ENCODE data around the gene HEY2.
"Not testable (repeated sequence)": the region's sequence is repeated elsewhere in the genome, so short reads cannot be mapped to it uniquely, and the experiment has no call there.

The HEY2 gene

DNA sequence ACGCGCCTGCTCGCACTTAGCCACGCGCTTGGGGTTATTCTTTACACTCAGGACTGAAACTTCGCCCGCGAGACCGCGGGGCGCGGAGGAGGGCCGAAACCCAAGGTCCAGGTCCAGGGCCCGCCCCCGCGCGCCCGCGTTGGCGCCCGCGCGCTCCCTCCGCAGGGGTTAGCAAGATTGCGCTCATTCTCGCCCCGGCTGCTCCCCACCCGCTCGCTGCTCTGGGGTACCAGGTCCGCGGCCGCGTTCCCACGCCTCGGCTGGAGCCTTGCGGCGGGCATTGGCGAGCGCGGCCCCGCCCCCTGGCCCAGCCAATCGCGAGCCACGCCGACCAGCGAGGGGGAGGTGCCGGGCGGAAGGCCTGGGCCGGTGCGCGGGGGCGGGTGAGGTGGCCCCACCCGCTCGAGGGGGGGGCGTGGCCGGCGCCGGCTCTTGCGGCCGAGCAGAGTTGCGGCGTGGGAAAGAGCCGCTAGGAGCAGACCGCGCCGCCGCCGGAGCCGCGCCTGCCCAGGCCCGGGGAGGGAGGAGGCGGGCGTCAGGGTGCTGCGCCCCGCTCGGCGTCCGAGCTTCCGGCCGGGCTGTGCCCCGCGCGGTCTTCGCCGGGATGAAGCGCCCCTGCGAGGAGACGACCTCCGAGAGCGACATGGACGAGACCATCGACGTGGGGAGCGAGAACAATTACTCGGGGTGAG lies at the start of gene HEY2:
TSS of gene HEY2 (plus strand) at position 460 of the 692 bp plus-strand sequence. CDS start at position 605, 145 bp downstream.
- DNase-seq (ENCODE audit: low spot score): peak; percentile 94

DNA sequence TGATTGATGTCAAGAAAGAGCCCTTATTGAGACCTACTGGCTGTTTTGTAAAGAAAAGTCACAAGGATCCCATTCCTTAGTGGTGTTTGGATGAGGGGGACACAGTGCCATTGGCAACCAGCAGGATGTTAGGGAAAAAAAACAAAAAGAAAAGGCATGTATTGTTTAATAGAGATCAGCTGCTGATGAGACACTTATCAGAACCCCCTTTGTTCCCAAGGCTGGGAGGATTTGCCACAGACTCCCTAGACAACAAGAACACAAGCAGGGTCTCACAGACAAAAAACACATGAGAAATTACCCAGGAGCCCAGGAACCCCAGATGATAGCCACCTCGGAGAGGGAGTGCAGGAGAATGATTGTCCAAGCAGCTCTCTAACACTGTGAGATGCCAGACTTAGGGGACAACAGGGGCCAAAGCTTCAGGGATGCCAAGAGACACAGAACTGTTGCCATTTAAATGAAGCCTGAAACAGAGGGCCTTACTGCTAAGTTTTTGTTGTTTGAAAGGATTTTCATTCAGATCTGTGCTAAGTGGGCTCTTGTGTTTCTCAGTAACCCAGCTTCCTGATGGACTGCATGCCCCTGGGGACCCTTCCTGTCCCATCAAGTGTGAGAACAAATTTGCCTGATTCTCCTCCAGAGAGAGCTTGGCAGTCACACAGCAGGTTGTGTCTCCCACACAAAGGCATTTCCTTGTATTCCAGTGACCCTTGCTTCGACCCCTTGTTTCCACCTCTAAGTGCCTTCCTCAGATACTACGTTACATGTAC lies 48.7 kb upstream of the HEY2 start:
- DNase-seq (ENCODE audit: low spot score): no peak

DNA sequence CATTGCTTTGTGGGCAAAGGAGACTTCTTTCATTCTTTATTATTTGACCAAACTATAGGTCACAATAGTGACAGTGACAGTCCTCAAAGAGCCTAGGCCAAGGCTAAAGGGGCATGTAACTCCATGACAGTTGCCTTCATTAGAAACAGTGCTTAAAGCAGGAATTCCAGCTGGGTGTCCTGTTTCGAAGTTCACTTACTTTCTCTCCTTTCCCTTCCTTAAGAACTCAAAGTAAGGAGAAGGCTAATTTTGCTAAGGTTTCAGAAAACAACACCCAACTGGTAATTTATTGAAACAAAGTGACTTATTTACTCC lies 48.1 kb upstream of the HEY2 start:
- no peak for DNase-seq (ENCODE audit: low spot score)

DNA sequence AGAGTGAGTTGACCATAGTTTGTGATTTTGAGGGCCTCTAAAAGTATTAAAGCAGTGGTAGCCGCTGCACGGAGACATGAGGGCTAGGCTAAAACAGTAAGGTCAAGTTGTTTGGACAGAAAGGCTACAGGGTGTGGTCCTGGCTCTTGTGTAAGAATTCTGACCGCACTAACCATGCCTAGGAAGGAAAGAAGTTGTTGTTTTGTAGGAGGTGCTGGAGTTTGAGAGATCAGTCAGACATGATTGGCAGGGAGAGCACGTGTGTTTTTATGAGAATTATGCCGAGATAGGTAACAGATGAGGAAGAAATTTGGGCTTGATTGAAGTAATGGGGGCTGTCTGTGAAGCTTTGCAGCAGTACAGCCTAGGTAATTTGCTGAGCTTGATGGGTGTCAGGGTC lies 45.5 kb upstream of the HEY2 start:
- not testable (repeated sequence) for DNase-seq (ENCODE audit: low spot score)

DNA sequence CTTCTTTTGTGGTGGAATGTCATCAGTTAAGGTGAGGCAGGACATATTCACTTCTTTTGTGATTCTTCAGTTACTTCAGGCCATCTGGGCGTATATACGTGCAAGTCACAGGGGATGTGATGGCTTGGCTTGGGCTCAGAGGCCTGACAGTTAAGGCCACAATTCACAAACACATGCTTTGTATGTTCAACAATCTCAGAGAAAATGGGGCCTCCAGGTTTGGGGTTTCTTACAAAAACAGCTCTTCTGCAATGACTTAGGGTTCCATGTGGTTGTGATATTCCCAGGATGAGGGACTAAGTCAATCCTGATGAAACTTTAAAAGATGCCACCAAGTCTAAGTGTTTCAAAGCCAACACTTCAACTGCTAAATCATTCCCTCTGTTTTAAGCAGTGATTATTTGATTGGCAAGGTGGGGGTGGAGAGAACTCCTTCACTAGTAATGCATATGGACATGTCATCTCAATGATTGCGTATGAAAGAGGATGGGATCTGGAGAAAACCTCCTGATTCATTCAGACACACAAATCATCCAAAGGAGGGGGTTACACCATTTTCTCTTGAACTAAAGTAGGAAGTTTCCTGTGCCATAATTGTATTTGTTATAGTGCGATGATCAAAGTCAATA lies 41.7 kb upstream of the HEY2 start:
- DNase-seq (ENCODE audit: low spot score): no peak

DNA sequence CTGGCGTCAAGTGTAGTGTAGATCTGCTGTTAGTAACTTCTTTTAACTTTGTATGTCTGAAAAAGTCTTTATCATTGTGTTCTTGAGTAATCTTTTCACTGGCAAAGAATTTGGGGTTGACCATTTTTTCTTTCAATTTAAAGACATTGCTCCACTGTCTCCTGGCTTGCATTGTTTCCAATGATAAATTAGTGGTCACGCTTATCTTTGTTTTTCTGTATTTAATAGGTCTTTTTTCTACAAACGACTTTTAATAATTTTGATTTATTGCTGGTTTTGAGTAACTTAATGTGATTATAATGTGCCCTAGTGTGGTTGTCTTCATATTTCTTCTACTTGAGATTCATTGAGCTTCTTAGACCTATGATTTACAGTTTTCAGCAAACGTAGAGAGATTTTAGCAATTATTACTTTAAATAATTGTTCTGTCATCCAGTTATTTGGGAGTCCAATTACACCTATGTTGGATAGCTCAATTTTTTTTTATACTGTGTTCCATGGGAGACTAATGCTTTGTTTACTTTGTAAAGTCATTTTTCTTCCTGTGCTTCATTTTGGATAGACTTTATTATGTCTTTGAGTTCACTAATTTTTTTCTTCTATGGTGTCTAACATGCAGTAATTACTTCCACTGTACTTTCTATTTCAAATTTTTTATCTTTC lies 38.3 kb upstream of the HEY2 start:
- DNase-seq (ENCODE audit: low spot score): no peak

DNA sequence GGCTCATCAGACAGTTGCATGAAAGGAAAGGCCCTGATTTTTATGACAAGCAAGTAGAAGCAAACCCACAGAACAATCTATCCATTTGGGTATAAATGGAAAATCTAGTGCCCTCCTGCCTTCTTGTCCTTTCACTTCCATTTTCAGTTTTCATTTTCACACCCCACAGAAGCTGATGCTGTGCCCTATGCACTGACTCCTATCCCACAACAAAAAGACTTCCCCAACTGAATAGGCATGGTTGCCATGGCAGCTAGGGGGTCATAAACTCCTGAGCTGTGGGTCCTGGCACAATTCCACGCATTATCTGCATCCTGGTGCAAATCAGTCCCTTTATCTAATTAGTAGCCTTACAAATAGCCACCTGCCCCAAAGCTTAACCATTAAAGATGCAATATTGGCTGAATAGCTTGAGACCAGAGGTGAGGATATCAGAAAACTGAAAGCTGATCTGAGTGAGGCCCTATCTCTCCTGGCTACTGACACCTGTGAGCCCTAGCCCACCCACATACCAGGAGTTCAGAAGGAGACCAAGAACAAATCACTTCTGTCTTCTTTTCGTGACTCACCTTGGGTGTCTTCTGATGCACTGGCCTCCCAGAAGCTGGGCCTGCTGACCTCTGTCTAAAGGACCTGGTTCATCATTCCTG lies 34.9 kb upstream of the HEY2 start:
- no peak for DNase-seq (ENCODE audit: low spot score)

DNA sequence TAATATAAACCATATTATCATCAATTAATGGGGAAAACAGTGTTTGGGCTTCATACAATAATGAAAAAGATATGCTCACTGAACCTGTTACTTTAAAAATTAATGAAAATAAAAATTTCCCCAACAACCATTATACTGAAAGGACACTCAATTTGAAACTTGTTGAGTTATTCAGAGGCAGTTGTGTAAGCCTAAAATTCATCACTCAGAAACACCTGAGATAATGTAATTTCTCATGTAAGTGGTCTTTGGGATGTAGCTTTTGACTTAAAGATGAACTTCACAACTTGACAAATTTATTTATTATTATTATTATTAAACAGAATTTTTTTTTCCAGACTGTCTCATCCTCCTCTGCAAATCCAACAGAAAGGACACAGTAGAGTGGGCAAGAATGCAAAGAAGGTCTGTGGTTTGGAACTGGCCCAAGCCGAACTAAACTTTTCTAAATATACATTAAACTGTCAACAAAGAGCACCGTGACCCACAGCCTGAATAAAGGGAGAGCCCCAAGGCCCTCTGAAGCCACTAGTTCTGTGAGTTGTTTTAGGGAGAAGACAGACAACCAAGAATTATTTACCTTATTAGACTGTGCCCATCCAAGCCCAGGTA lies 32.2 kb upstream of the HEY2 start:
- no peak for DNase-seq (ENCODE audit: low spot score)

DNA sequence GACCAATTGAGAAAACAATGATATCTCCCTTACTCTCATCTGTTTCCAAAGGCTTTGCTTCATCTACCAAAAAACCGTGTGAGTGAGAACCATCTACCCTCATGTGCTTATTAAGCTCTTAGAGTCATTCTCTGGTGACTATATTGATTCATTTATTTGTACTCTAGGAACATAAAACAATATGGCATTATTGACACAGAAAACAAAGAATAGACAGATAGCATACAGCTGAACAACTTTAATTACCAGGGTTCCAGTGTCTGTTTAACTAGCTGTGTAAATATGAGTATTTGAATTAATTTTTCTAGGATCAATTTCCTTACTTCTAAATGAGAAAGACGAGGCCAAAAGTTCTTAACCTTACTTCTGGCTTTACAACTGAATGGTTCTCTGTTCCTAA lies 31.3 kb upstream of the HEY2 start:
- DNase-seq (ENCODE audit: low spot score): no peak

DNA sequence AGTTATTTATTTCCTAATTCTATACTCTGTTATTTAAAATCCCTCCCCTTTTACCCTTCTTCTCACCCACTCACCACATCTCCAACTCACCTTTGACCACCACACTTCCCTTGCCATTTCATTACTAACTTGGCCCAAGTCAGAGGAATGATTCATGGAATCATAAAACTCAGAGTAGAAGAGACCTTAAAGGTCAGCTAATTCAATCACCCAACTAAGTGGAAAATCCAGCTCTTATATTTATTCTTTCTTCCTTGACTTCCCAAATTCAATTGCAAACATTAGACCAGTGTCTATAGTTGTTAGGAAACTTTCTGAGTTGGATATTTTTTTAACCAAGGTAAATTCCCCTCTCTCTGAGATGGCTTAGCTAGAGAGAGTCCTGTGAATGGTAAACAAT lies 26.5 kb upstream of the HEY2 start:
- no peak for DNase-seq (ENCODE audit: low spot score)

DNA sequence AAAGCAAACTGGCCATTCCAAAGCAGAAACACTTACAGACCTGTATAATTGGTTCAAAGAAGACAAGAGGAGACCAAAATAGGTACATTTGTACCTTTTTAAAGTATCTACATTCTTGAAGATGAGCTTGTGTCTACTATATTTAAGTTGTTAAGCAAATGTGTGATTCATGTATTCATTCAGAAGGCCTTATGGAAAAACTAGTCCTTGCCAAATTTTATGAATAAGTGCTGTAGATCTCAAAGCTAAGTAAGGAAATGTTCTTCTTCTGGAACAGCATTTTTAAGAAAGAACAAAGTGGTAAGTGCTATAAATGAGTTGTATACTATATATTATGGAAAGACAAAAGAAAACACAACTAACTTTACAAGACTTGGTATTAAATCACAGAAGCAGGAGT lies 22.2 kb upstream of the HEY2 start:
- DNase-seq (ENCODE audit: low spot score): no peak

DNA sequence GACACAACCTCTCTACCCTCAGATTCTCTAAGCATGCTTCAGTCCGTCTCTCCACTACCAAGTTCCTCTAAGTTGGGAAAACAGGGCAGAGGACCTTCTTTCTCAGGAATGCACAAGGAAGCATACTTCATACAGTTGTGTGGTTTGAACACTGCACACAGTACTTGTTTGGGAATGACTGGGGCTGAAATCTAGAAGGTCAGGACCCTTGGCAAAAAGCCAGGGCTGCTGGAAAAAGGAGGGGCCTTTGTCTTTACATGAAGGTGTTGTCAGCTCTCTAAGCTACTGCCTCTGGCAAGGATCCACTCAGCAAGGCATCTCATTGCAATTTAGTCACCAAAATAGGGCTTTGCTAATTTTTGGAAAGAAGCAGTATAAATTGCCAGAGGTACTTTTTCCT lies 20.7 kb upstream of the HEY2 start:
- no peak for DNase-seq (ENCODE audit: low spot score)

DNA sequence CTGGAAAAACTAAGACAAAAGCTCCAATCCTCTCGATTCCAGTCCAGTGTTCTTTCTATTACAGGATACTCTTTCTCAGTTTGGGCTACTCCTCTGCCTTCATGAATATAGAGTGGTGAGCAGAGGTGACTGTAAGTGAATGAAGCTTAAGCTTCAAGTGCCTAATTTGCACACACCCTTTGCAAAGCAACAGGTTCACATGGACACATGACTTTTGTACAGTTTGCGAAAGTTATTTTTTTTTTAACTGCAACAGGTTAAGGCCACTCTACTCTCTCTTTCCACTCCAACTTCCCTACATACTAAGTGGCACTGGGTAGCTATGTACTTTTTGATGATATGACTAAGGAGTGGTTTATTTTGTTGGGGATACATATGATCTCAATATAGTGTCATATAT lies 19.4 kb upstream of the HEY2 start:
- DNase-seq (ENCODE audit: low spot score): no peak

DNA sequence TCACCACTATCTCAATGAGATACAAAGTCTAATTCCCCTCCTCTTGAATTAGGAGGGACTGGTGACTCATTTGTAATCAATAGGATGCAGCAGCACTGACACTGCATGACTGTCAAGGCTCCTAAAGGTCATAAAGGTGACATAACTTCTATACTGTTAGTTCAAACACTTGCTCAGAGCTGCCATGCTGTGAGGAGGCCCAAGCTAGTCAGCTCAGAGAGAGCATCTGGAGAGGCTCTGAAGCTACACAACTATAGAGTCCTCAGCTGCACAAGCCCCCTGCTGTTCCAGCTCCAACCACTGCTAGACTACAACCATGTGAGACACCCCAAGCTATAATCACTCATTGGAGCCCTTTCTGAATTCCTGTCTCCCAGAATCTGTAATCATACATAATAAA lies 17.0 kb upstream of the HEY2 start:
- DNase-seq (ENCODE audit: low spot score): no peak

DNA sequence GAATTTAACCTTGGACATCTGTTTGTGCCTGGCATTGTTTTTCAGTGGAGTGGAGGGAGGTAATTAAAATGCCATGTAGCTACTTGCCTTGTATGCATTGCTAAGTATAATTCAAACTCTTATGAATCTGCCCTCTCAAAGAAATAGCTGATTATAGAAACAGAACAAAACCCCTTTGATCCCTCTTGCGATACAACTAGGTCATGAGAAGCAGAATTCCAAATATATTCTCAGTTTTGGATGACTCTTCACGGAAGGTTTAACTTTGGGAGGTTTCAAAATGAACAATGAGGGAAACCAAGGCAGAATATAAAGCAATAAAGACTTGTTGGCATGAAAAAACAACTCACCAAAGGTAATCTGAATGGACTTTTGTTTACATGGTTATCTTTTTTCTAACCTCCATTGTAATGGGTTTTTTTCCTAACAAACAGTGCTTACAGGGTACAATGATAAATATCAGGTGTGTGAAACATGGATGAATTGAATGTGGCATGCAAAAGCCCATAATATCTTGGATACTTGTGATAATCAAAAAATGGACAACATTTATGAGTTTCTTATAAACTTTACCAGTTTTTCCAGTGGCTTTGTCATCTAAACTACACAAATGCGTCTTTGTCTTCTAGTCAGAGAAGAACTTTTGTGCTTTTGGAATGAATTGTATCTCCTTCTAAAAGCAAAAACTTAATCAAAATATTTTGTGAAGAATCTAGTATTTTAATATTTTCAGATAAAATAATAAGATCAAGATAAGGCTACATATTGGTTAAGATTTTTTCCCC lies 15.7 kb upstream of the HEY2 start:
- no peak for DNase-seq (ENCODE audit: low spot score)

DNA sequence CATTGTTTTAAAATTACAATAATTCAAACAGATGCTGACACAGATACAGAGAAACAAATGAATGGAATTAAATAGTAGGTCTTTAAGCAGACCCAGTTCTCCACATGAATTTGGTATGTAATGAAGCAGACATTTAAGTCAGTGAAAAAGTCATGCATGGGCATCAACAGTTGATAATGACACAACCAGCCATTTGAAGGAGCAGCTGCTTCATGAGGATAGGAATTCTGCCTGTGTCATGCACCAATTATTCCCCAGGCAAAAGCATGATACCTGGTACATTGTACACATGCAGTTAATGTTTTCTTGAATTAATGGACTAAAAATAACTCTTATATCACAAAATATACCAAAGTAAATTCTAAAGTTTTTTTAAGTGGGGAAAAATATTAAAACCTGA lies 11.2 kb upstream of the HEY2 start:
- DNase-seq (ENCODE audit: low spot score): no peak

DNA sequence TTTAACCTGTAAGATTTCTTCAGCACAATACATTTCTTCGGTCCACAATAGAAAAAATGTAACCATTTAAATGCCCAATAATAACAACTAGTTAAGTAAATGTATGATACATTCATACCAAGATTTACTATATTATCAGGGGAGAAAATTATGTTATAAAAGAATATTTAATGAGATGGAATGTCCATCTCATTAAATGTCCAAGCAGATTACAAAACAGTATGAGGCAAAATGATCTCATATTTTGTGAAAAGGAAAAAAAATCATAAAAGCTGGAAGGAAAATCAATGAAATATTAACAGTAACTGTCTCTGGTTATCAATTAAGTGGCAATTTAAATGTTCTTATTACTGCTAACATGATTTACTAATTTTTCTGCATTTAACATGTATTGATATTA lies 10.1 kb upstream of the HEY2 start:
- DNase-seq (ENCODE audit: low spot score): no peak

DNA sequence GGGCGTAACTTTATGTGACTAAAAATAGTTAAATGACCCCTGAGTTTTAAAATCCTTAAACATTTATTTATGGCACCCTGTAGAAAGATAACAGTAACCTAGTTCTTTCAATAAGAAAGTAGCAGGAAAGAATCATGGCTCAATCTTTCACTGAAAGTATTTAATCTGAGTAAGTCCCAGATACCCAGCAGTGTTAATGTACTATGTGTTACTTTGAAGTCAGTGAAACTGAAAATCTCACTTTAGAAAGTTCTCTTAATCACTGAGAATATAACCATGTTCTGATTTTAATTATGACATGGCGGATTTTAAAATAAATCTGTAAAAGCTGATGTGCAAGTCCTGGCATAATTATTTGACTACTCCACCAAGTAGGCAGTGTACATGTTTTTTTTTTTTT lies 8.1 kb upstream of the HEY2 start:
- DNase-seq (ENCODE audit: low spot score): no peak

DNA sequence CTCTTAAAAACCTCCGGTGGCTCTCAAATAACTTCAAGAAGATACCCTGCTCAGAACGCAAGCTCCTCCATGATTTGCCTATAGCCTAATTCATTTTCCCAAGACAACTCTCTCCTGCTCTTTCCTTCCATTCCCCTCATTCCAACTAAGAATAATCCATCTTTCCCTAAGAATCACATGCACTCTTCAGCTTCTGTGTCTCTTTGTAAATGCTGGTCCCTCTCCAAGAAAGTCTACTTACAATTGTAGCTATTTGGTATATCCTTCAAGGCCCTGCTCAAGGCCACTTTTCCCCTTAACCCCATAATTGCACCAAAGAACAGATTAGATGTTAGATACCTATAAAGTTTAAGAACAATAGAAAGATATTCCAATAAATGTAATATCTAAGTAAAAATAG lies 7.4 kb upstream of the HEY2 start:
- DNase-seq (ENCODE audit: low spot score): no peak

DNA sequence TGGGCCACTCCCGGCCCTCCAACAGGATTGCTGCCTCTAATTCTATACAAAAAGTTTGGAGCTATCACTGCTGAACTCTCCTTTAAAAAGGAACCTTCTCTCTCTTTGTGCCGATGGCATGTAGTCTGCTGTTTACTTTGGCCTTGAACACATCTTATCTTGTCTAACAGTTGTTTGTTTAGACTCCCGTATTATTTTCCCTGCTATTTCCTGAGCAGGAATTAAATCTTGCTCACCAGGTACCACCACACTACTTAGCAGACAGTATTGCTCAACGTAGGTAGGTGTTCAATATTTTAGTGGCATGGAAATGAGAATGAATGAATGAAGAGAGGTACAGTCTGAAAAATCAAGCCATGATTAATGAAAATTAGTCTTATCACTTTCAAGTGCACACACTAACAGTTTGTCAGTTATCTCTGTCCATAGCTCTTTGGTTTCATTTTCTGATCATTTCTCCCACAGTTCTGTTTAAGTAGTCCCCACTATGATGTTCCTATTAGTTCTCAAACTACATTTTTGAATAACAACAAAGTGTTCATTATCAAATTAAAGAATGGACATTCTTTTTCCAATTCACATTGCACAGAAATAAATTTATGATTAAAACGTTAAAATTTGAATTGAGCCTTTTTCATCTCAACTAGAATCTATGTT lies 6.8 kb upstream of the HEY2 start:
- DNase-seq (ENCODE audit: low spot score): no peak

DNA sequence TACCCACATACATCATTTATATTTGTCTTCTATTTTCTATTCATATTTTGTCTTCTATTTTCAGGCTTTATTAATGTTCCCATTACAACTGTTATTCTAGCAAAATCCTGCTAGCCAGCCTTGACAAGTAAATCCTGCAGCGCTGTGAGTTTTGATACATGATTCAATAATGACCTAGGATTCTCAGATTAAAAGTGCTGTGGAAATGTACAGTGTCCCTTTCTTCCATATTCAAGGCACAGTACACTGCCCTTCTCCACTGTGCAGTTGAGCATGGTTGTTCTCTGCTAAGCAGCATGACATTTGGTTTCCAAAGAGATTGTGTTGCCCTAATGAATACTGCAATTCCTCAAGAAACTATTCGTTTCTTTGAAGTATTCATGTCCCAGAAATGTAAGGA lies 5.8 kb upstream of the HEY2 start:
- no peak for DNase-seq (ENCODE audit: low spot score)
